GM12878 (cell line): ENCODE measurements around the gene ATP2C1. TPM values are rescaled to one million over a fixed set of nuclear protein-coding genes. Genes with fewer than 3 reads are reported as not detected.

Experiments used
- ATAC-seq: fragments of 200-7000 bp; cut with Tn5 transposase; 3 replicates; pipeline ENCODE4 v1.9.1; 2020; ENCODE audit warnings: mild to moderate bottlenecking, moderate library complexity
- BruUV-seq: library from RNA; stranded (reverse); fragments of 400-500 nt; replicated peaks from 2 replicates; lab custom pipeline; 2021; lab: Mats Ljungman, UMichigan
- CTCF ChIA-PET: fragments of 300-600 bp; sonication (Branson Sonifier 250); formaldehyde crosslinking; extraction: SDS; loops from one replicate; lab custom pipeline; 2021; ENCODE audit warnings: inconsistent platforms; lab: Yijun Ruan, JAX
- POLR2A ChIA-PET: fragments of 350-600 bp; formaldehyde crosslinking; extraction: SDS; loops from one replicate; lab custom pipeline; 2021; ENCODE audit warnings: inconsistent platforms; lab: Charles Lee
- RAD21 ChIA-PET: fragments of 300-600 bp; sonication (Branson Sonifier 250); formaldehyde crosslinking; loops from one replicate; lab custom pipeline; 2023; ENCODE audit warnings: antibody characterized with exemption; ENCODE audit not compliant: unreplicated experiment; lab: Charles Lee
- SMC1A ChIA-PET: fragments of 300-600 bp; sonication (Branson Sonifier 250); formaldehyde crosslinking; loops from one replicate; lab custom pipeline; 2023; ENCODE audit not compliant: unreplicated experiment, uncharacterized antibody; lab: Charles Lee
- DNase-seq: peaks from one replicate; pipeline ENCODE4 v3.0.0-alpha.2; 2011; ENCODE audit warnings: low read depth, low spot score
- FAIRE-seq: peaks from 3 replicates; lab custom pipeline; 2011; peaks lifted over from hg19 to GRCh38; lab: Jason Lieb, UNC
- H2AFZ ChIP-seq: 2 replicates; pipeline ENCODE4 v1.6.0; 2011; ENCODE audit warnings: low read depth, low read length, control low read depth; ENCODE audit not compliant: control insufficient read depth
- H3K27ac ChIP-seq: 2 replicates; pipeline ENCODE4 v1.5.1; 2011; ENCODE audit warnings: control low read depth; ENCODE audit not compliant: control insufficient read depth, insufficient read depth
- H3K27me3 ChIP-seq, 2 experiments: replicated peaks in 1 of 2; 2 replicates each; pipeline versions ENCODE4 v1.6.0 to v1.6.1; 2011; ENCODE audit warnings: low read length in 1 of 2; ENCODE audit not compliant: control insufficient read depth in 2 of 2, insufficient read depth in 2 of 2
- H3K36me3 ChIP-seq, 2 experiments: 2 replicates each; pipeline ENCODE4 v1.5.1; 2011; ENCODE audit warnings: low read length in 1 of 2; ENCODE audit not compliant: control insufficient read depth in 2 of 2, insufficient read depth in 2 of 2
- H3K4me1 ChIP-seq: 2 replicates; pipeline ENCODE4 v1.6.1; 2011; ENCODE audit warnings: mild to moderate bottlenecking, low read length, moderate library complexity, mixed read lengths; ENCODE audit not compliant: control insufficient read depth, insufficient read depth
- H3K4me2 ChIP-seq: 2 replicates; pipeline ENCODE4 v1.6.0; 2011; ENCODE audit warnings: control low read depth; ENCODE audit not compliant: control insufficient read depth, insufficient read depth
- H3K4me3 ChIP-seq: fragments of 200-600 bp; sonication (generic); 2 replicates; pipeline ENCODE4 v1.5.1; 2016
- H3K79me2 ChIP-seq: 2 replicates; pipeline ENCODE4 v1.6.0; 2011; ENCODE audit warnings: low read length; ENCODE audit not compliant: control insufficient read depth, insufficient read depth
- H3K9ac ChIP-seq: 2 replicates; pipeline ENCODE4 v1.8.0; 2011; ENCODE audit warnings: low read length, control low read depth, mixed read lengths; ENCODE audit not compliant: control insufficient read depth, insufficient read depth
- H3K9me3 ChIP-seq: replicated peaks from 3 replicates; pipeline ENCODE4 v1.5.1; 2011; ENCODE audit warnings: mild to moderate bottlenecking, low read length; ENCODE audit not compliant: control insufficient read depth, insufficient read depth
- H4K20me1 ChIP-seq: 2 replicates; pipeline ENCODE4 v1.6.0; 2011; ENCODE audit not compliant: control insufficient read depth, insufficient read depth
- CHD2 ChIP-seq: IDR thresholded peaks from 2 replicates; pipeline ENCODE4 v1.6.1; 2011; ENCODE audit warnings: low read depth, low read length, improper control_type of control experiment, borderline replicate concordance
- JUNB ChIP-seq: IDR thresholded peaks from 2 replicates; pipeline ENCODE4 v1.6.1; 2016; ENCODE audit warnings: antibody characterized with exemption, mild to moderate bottlenecking
- MTA2 ChIP-seq: fragments of 450-650 bp; IDR thresholded peaks from 2 replicates; pipeline ENCODE4 v1.6.1; 2016; ENCODE audit warnings: low read depth, mild to moderate bottlenecking, moderate library complexity
- MTA3 ChIP-seq: IDR thresholded peaks from 2 replicates; pipeline ENCODE4 v1.6.1; 2012; ENCODE audit warnings: low read length, inconsistent platforms, borderline replicate concordance
- NFIC ChIP-seq: IDR thresholded peaks from 2 replicates; pipeline ENCODE4 v1.6.1; 2012; ENCODE audit warnings: low read depth, mild to moderate bottlenecking, inconsistent platforms, low read length, moderate library complexity
- NR2C2 ChIP-seq: IDR thresholded peaks from 2 replicates; pipeline ENCODE4 v1.6.1; 2011; ENCODE audit warnings: borderline replicate concordance, low read depth; ENCODE audit not compliant: control insufficient read depth, insufficient read length
- NRF1 ChIP-seq: conservative IDR thresholded peaks from 2 replicates; pipeline ENCODE4 v1.6.1; 2011; ENCODE audit warnings: mild to moderate bottlenecking, low read depth, low read length, improper control_type of control experiment
- RAD21 ChIP-seq: IDR thresholded peaks from 2 replicates; pipeline ENCODE4 v1.6.1; 2011; ENCODE audit warnings: mild to moderate bottlenecking, low read depth, low read length, moderate library complexity; ENCODE audit not compliant: insufficient read depth
- RFX5 ChIP-seq: IDR thresholded peaks from 2 replicates; pipeline ENCODE4 v1.6.1; 2011; ENCODE audit warnings: low read depth, low read length, improper control_type of control experiment
- SMC3 ChIP-seq: IDR thresholded peaks from 2 replicates; pipeline ENCODE4 v1.6.1; 2011; ENCODE audit warnings: low read length, improper control_type of control experiment, borderline replicate concordance
- SRF ChIP-seq, 2 experiments: IDR thresholded peaks; 2 replicates each; pipeline ENCODE4 v1.6.1; 2011; ENCODE audit warnings: low read depth in 2 of 2, low read length in 2 of 2, mild to moderate bottlenecking in 1 of 2, moderate library complexity in 1 of 2
- SUZ12 ChIP-seq: fragments of 200-600 bp; sonication (generic); IDR thresholded peaks from one replicate; pipeline ENCODE4 v1.6.1; 2018; ENCODE audit warnings: antibody characterized with exemption, mild to moderate bottlenecking; ENCODE audit not compliant: unreplicated experiment
- TCF12 ChIP-seq: IDR thresholded peaks from 2 replicates; pipeline ENCODE4 v1.6.1; 2011; ENCODE audit warnings: low read depth, mild to moderate bottlenecking, low read length
- TCF3 ChIP-seq: IDR thresholded peaks from 2 replicates; pipeline ENCODE4 v1.6.1; 2012; ENCODE audit warnings: low read depth, mild to moderate bottlenecking, low read length, borderline replicate concordance; ENCODE audit not compliant: insufficient read depth
- YY1 ChIP-seq: IDR thresholded peaks from 2 replicates; pipeline ENCODE4 v1.6.1; 2011; ENCODE audit warnings: low read depth, mild to moderate bottlenecking, low read length
- ZSCAN29 ChIP-seq: fragments of 450-650 bp; IDR thresholded peaks from 2 replicates; pipeline ENCODE4 v1.6.1; 2017; ENCODE audit warnings: mild to moderate bottlenecking, moderate library complexity
- WGBS: methylation state at CpG from one replicate; pipeline ENCODE4 v1.1.6; 2016; ENCODE audit warnings: low lambda C conversion rate; ENCODE audit not compliant: insufficient replicate concordance, insufficient coverage; ENCODE audit errors: missing lambda C conversion rate; 5-methylcytosine and 5-hydroxymethylcytosine counted together
- in situ Hi-C: fragments of 300-500 bp; cut with MboI; formaldehyde crosslinking; loops from 9 replicates; pipeline ENCODE4 v1.14.3; 2018; ENCODE audit warnings: mixed read lengths
- intact Hi-C: fragments of 100-400 bp; cut with micrococcal nuclease; formaldehyde crosslinking; loops from one replicate; pipeline ENCODE4 v1.14.2; 2022; ENCODE audit not compliant: unreplicated experiment
- polyA plus RNA-seq, 11 experiments: library from polyadenylated mRNA; depleted of rRNA in 4 of 11; unstranded in 6 of 11; stranded (reverse) in 5 of 11; fragments of >200 nt; fragmentation: Nextera tagmentation in 4 of 11; fragmentation: Illumina TruSeq in 1 of 11; extraction: Ambion mirVana in 4 of 11; extraction: Trizol in 1 of 11; gene quantifications; 1 replicate in 1 of 11; 2 replicates in 10 of 11; pipeline versions ENCODE4 v1.2.1 to v1.2.3, GENCODE V29; 2011 to 2016; ENCODE audit warnings: inconsistent platforms in 2 of 11, missing spikeins in 2 of 11, low read depth in 1 of 11
- total RNA-seq, 4 experiments: library from RNA; depleted of rRNA in 3 of 4; stranded (reverse); fragments of >200 nt in 3 of 4; fragmentation: Illumina TruSeq in 1 of 4; extraction: Trizol in 1 of 4; gene quantifications; 2 replicates each; pipeline versions ENCODE4 v1.2.1 to v1.2.3, GENCODE V29; 2013 to 2021

The ATP2C1 gene
- total and polyA plus RNA-seq, 10 of the 15 experiments (the other 5 are each of a cell fraction or from before 2014, with no cell fraction given) = 20.6 to 116 (median 55.1) TPM

DNA sequence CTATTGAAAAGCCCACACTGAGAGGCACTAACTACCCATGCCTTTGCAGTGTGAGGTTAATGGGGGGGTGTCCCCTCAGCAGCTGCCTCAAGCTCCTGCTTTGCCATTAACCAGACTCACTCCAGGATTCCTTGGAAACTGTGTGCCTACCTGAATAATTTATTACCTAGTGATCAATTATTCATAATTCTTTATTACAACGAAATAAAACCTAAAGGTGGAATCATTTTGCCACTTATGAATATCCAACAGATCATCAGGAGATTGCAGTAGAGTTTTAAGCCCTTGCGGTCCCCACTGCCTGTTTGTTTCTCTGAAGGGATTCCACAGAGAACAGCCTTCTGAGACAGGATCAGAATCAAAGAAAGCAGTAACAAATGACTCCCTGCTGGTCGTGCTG lies 156.1 kb downstream of the ATP2C1 start:
- no peaks in the 10 kb centered on the region for H3K4me1 ChIP-seq
- no peaks in the 10 kb centered on the region for H3K36me3 ChIP-seq
- H3K9me3 ChIP-seq = no peaks in the 10 kb centered on the region
- CTCF ChIA-PET = no interaction called here
- TF ChIP-seq NR2C2 = no peak
- TF ChIP-seq ZSCAN29 = no peak
- no peak for TF ChIP-seq JUNB
- TF ChIP-seq YY1 = no peak
- no peak for TF ChIP-seq SUZ12
- no peaks in the 10 kb centered on the region for H3K27me3 ChIP-seq
- RAD21 ChIA-PET = no interaction called here
- no peak for FAIRE-seq
- H3K27ac ChIP-seq = no peak overlapping the region
- H3K79me2 ChIP-seq = no peaks in the 10 kb centered on the region
- 33% methylated on average over 3 of the region's 3 CpGs for WGBS
- intact Hi-C loops = loop anchor here (5.0 kb wide), 1 partner anchor 982 kb away; no protein-coding TSS in a partner anchor
- no peaks in the 10 kb centered on the region for H4K20me1 ChIP-seq
- ATAC-seq = no peak
- BruUV-seq = no TSS peak
- H2AFZ ChIP-seq = no peak overlapping the region
- in situ Hi-C loops = no loop called here
- SMC1A ChIA-PET = no interaction called here
- no peak for DNase-seq
- H3K4me3 ChIP-seq = no peak overlapping the region
- H3K4me2 ChIP-seq = no peak overlapping the region
- POLR2A ChIA-PET = no interaction called here
- H3K9ac ChIP-seq = no peak overlapping the region

DNA sequence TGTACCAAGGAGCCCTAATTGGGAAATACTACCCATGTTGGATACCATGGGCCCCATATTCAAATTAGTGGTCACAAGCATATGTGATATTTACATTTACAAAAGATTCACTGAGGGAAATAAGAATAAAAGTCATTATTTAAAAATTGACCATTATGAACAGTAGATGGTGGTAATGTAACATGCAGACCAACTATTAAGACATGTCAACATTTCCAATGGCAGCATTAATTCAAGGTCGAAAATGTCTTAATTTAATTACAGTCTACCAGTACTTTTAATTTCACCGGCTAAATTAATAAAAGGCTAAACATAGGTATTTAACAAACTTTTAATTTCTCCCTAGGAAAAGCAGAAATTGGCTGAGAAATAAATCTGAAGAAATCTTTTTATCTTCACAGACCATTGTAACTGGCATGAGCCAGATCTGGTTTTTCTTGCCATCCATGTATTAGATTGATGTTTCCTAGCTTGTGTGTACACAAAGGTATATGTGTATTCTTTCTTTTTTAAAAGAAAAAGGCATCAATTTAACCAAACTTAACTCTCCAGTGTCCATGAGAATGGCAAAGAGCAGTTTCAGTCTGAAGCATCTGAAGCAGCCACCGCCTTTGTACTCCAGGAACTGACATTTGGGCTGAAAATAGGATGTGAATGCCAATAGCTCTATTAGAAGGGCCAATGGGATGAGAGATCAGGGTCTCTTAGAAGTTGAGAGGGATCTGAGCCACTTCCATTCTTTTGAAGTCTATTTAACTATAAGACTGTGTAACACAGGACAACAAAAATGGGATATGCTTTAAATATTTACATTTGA lies 159.4 kb downstream of the ATP2C1 start:
- Histone ChIP-seq H3K4me2 (no peak overlapping the region), H3K36me3 (no peaks in the 10 kb centered on the region), H3K27ac (no peak overlapping the region), H2AFZ (no peak overlapping the region), H4K20me1 (no peaks in the 10 kb centered on the region), H3K9me3 (no peaks in the 10 kb centered on the region), H3K4me1 (no peaks in the 10 kb centered on the region), H3K4me3 (no peak overlapping the region), H3K9ac (no peak overlapping the region), H3K79me2 (no peaks in the 10 kb centered on the region), H3K27me3 (no peaks in the 10 kb centered on the region)
- SMC1A ChIA-PET = interaction anchor here (1.2 kb wide), 1 partner anchor 14 kb away, joined by 3 read pairs; no protein-coding TSS in a partner anchor
- no peak for DNase-seq
- BruUV-seq = no TSS peak
- RAD21 ChIA-PET = no interaction called here
- WGBS = 57% methylated on average over 3 of the region's 3 CpGs
- intact Hi-C loops (loop anchor here (5.0 kb wide), 1 partner anchor 979 kb away; no protein-coding TSS in a partner anchor), in situ Hi-C loops (no loop called here)
- CTCF ChIA-PET = interaction anchor here (1.0 to 1.2 kb wide), 4 partner anchors 10 to 432 kb away, joined by 3 to 4 read pairs (median 4); no protein-coding TSS in a partner anchor
- POLR2A ChIA-PET = no interaction called here
- ATAC-seq = no peak
- FAIRE-seq = no peak
- TF ChIP-seq TCF3 (no peak), RFX5 (no peak), SRF (IDR thresholded peaks at IDR 0.05; ENCODE audit: low read depth in 2 of 2, low read length in 2 of 2) (no peak), NRF1 (no peak), RAD21 (peak; percentile 51), CHD2 (no peak), MTA3 (no peak), NFIC (no peak), MTA2 (no peak), TCF12 (no peak), SMC3 (peak; percentile 27; the same call in 1 of the 2 replicates)
